ENCODE results near the gene GNAT2. TPM values are rescaled to one million over a fixed set of nuclear protein-coding genes. Genes with fewer than 3 reads are reported as not detected.

Gene GNAT2
- total and polyA plus RNA-seq, 2 donors (not counting 3 experiments of a cell fraction or from before 2014, with no cell fraction given) = not detected

DNA sequence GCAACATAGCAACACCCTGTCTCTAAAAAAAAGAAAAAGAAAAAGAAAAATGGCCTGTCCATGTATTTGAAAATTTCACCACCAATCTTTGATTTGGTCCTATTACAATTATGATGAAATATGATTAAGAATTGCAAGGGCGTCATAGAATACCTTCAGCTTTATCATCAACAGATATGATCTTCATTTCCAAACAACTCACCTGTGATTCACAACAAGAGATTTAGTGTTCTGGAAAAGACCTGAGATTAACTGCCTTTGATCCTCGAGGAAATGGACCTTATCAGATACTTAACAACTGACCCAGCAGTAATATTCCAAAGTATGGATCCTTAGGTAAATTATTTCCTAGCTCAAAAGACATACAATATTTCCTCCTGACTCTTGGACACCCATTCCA is 33.0 kb upstream of the GNAT2 start:
- Histone ChIP-seq H3K9me1 (replicated peaks; ENCODE audit: control insufficient read depth, extremely low read depth, insufficient read depth, low read length) (no peaks in the 10 kb centered on the region), H3K36me3 (ENCODE audit: control insufficient read depth in 2 of 2, extremely low read depth in 1 of 2, insufficient read depth in 2 of 2, low read length in 2 of 2) (no peaks in the 10 kb centered on the region), H3K27ac (ENCODE audit: insufficient read depth, low read depth, low read length) (no peak overlapping the region), H3K4me2 (ENCODE audit: insufficient read depth, low read length) (no peak overlapping the region), H3K9ac (replicated peaks; ENCODE audit: extremely low read depth, insufficient read depth, low read length) (no peak overlapping the region), H3K79me2 (ENCODE audit: control insufficient read depth, insufficient read depth, low read length) (no peaks in the 10 kb centered on the region), H3K27me3 (ENCODE audit: control insufficient read depth in 2 of 2, insufficient read depth in 2 of 2, low read length in 2 of 2) (peaks cover 16 to 23% of the 10 kb centered on the region in 2 experiments), H4K20me1 (replicated peaks; ENCODE audit: control insufficient read depth, extremely low read depth, insufficient read depth, low read length) (no peaks in the 10 kb centered on the region), H3K4me3 (replicated peaks in 1 of 3; ENCODE audit: insufficient read depth in 1 of 3, low read depth in 1 of 3, low read length in 3 of 3) (no peak overlapping the region), H2AFZ (ENCODE audit: low read depth, low read length) (no peak overlapping the region), H3K4me1 (ENCODE audit: control insufficient read depth, extremely low read depth, insufficient read depth, low read length) (peaks cover 4% of the 10 kb centered on the region), H3K9me3 (replicated peaks; ENCODE audit: control insufficient read depth, insufficient read depth, low read length) (no peaks in the 10 kb centered on the region)
- no peak for FAIRE-seq
- intact Hi-C loops (cut with micrococcal nuclease) (no loop called here), dilution Hi-C loops (cut with MboI; ENCODE audit: extremely low pct_ligation_motif_present, low sequenced_read_pairs) (no loop called here)
- POLR2A ChIA-PET = no interaction called here
- TF ChIP-seq FOS (IDR thresholded peaks at IDR 0.05; ENCODE audit: borderline replicate concordance, insufficient read depth, low read length) (no peak), JUN (IDR thresholded peaks at IDR 0.05; ENCODE audit: borderline replicate concordance, insufficient read depth, insufficient read length, low read depth) (no peak), GATA2 (IDR thresholded peaks at IDR 0.05; ENCODE audit: insufficient read depth, insufficient read length, low read depth, low read length) (no peak), POLR2A (IDR thresholded peaks at IDR 0.05; ENCODE audit: low read depth, low read length) (no peak), EZH2 (IDR thresholded peaks at IDR 0.05; ENCODE audit: borderline replicate concordance, low read depth, low read length, severe bottlenecking) (no peak), POLR2AphosphoS5 (IDR thresholded peaks at IDR 0.05; ENCODE audit: insufficient read depth, low read depth, low read length) (no peak), MYC (IDR thresholded peaks at IDR 0.05; ENCODE audit: low read depth, low read length) (no peak)
- TF ChIP-seq, protein P1, sequence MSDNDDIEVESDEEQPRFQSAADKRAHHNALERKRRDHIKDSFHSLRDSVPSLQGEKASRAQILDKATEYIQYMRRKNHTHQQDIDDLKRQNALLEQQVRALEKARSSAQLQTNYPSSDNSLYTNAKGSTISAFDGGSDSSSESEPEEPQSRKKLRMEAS (IDR thresholded peaks at IDR 0.05; ENCODE audit: insufficient read depth, insufficient read length) = no peak
- TF ChIP-seq, protein P2, sequence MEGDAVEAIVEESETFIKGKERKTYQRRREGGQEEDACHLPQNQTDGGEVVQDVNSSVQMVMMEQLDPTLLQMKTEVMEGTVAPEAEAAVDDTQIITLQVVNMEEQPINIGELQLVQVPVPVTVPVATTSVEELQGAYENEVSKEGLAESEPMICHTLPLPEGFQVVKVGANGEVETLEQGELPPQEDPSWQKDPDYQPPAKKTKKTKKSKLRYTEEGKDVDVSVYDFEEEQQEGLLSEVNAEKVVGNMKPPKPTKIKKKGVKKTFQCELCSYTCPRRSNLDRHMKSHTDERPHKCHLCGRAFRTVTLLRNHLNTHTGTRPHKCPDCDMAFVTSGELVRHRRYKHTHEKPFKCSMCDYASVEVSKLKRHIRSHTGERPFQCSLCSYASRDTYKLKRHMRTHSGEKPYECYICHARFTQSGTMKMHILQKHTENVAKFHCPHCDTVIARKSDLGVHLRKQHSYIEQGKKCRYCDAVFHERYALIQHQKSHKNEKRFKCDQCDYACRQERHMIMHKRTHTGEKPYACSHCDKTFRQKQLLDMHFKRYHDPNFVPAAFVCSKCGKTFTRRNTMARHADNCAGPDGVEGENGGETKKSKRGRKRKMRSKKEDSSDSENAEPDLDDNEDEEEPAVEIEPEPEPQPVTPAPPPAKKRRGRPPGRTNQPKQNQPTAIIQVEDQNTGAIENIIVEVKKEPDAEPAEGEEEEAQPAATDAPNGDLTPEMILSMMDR (IDR thresholded peaks at IDR 0.05; ENCODE audit: extremely low read depth in 1 of 2, insufficient read depth in 1 of 2, low read depth in 1 of 2, low read length in 2 of 2) = no peak
- no TSS peak for BruUV-seq (replicated peaks)
- CTCF ChIA-PET = interaction anchor here (1.0 to 5.6 kb wide), 10 partner anchors 13 to 332 kb away, joined by 3 to 144 read pairs (median 16); partner anchors contain the start of genes AHCYL1 and GSTM1
- no peak for DNase-seq (ENCODE audit: low read depth, low spot score)

Data from endothelial cell of umbilical vein (primary cell).